Measurements from ENCODE around the gene POU2F3.

DNA sequence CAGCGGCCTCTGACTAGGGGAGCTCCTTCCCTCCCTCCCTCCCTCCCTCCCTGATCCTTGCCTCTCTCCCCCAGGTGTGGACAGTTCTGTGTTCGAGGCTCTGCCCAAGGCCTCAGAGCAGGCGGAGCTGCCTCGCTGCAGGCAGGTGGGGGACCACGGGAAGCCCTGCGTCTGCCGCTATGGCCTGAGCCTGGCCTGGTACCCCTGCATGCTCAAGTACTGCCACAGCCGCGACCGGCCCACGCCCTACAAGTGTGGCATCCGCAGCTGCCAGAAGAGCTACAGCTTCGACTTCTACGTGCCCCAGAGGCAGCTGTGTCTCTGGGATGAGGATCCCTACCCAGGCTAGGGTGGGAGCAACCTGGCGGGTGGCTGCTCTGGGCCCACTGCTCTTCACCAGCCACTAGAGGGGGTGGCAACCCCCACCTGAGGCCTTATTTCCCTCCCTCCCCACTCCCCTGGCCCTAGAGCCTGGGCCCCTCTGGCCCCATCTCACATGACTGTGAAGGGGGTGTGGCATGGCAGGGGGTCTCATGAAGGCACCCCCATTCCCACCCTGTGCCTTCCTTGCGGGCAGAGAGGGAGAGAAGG is 11.1 kb upstream of the POU2F3 start:
- TF ChIP-seq CTCF (IDR thresholded peaks at IDR 0.05; ENCODE audit: low read depth, low read length) (0 out of 2 replicates have a peak, but pooled peaks have one; percentile 14), EZH2phosphoT487 (IDR thresholded peaks at IDR 0.05; ENCODE audit: low read depth) (no peak)
